GM18951 (cell line): ENCODE data around the gene CLEC7A.

Experiments
- POLR2A ChIP-seq: IDR thresholded peaks from 4 replicates; pipeline ENCODE4 v1.6.1; 2011; ENCODE audit warnings: mild to moderate bottlenecking; ENCODE audit not compliant: insufficient read length, insufficient read depth; ENCODE audit errors: extremely low read depth
- in situ Hi-C: fragments of 300-500 bp; cut with MboI; formaldehyde crosslinking; loops from one replicate; pipeline ENCODE4 v1.12.0; 2022; ENCODE audit warnings: low sequenced_read_pairs, mixed read lengths, inconsistent platforms; ENCODE audit not compliant: unreplicated experiment

CLEC7A gene

DNA sequence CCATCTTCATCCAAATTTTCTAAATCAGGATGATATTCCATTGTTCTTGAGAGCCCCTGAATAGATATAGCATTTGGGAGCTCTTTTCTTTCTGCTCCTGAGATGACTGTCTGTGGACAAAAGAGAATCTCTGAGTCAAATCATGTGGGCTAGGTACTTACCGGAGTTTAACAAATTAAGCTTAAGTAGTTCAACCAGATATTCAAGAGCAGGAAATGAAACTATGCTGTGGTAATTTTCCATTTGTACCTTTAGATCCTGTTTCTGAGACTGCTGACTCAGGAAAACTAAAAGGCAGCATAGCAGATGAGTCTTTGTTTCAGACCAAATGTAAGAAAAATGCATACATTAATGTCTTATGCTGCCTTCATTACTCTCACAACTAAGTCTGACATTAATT, at the start of gene CLEC7A:
Gene CLEC7A (minus strand): TSS at position 158 of the 400 bp plus-strand sequence. CDS start 117 bp downstream, at position 41.
- TF ChIP-seq POLR2A = no peak
- in situ Hi-C loops = loop anchor here (25.0 kb wide), 2 partner anchors 318 to 493 kb away; no protein-coding TSS in a partner anchor

DNA sequence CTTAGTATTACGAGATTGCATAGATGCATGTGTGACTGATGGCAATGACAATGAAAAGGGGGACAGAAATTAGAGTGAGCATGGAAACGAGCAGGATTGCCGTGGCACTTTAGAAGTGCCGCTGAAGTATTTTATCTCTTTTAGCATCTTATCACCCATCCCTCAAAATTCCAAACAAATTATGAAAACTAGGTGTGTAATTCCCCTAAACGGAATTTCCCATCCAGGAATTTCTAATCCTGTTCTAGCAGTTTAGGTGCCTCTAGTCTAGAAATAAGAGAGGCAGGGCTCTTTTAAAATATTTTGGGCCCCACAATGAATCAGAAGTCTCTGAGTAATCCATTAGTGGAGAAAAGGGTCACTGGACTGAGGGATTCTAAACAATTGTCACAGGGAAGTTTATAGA, 49.8 kb upstream of the CLEC7A start:
- in situ Hi-C loops = no loop called here
- no peak for TF ChIP-seq POLR2A

DNA sequence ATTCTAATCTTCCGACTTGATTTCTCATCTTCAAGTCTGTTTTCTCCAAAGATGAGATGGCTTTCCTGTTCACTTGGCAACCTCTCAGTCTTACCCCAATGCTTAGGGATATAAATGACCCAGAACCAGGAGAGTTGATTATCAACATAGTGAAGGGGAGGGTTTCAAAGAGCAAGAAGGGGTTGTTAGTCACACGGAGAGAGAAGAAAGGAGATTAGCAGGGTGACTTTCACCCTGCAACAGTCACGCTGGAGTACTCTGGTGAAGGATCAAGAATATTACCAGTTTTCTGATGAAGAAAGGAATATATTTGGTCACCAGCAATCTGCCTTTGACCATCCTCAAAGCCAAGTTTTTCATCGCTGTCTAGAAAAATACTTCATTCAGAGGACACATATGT, 48.8 kb upstream of the CLEC7A start, which contains the start of gene TMEM52B:
Gene TMEM52B (plus strand): TSS at position 212 of the 400 bp plus-strand sequence. CDS start 543 bp downstream, outside the sequence.
- in situ Hi-C loops = no loop called here
- no peak for TF ChIP-seq POLR2A

DNA sequence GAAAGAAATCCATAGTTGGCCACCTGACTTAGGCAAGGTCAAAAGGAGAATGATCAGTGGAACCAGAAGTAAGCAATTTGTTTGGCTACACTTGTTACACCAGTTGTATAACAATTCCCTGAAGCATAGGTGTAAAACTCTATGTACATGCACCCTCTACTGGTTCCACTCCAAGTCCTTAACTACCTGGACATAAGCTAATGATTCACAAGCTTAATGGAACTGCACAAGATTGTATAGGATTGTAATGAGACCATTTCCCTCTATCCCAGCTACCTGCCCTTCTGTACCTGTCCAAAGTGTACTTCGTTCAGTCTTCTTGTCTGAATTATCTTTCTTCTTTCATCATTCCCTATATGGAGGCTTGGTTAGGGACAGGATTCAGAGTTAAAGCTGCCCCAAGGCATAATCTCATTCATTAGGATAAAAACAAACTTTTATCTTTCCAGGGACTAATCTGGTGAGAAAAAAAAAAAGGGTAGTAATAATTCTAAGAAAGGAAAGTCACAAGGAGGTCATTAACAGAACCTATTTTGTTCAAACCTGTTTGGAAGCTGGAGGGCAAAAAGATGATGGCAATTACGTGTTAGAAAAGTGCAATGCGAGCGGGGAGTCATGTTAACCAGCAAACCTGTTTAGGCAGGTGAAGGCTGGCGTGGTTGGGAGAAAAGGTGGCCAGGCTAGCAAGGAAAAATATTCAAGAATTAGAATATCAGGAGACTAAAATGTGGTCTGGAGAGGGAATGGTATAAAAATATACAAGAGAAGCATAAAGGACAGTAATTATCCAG, 46.0 kb upstream of the CLEC7A start:
- in situ Hi-C loops = no loop called here
- TF ChIP-seq POLR2A = no peak

DNA sequence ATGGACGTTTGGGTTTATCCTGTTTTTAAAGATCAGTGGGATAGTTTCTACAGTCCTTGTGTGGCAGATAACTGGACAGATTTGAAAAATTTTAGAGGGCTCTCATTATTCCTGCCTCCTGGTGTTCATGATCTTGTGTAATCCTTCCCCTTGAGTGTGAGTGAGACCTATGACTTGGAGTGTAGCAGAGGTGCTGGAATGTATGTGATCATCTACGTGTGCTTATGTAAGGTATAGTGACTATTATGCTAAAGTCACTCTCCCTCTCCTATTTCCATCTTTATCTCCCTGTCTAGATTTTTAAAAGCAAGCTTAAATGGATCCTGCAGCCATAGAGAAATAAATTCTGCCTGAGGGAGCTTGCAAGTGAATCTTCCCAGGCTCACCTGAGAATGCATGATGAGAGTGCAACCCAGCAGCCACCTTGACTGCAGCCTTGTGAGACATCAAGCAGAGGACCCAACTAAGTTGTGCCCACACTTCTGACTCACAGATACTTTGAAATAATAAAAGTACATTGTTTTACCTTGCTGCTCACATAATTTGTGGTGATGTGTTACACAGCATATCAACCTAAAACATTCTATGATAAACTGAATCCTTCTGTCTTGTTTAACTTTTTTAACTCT, 45.1 kb upstream of the CLEC7A start:
- in situ Hi-C loops = no loop called here
- TF ChIP-seq POLR2A = no peak

DNA sequence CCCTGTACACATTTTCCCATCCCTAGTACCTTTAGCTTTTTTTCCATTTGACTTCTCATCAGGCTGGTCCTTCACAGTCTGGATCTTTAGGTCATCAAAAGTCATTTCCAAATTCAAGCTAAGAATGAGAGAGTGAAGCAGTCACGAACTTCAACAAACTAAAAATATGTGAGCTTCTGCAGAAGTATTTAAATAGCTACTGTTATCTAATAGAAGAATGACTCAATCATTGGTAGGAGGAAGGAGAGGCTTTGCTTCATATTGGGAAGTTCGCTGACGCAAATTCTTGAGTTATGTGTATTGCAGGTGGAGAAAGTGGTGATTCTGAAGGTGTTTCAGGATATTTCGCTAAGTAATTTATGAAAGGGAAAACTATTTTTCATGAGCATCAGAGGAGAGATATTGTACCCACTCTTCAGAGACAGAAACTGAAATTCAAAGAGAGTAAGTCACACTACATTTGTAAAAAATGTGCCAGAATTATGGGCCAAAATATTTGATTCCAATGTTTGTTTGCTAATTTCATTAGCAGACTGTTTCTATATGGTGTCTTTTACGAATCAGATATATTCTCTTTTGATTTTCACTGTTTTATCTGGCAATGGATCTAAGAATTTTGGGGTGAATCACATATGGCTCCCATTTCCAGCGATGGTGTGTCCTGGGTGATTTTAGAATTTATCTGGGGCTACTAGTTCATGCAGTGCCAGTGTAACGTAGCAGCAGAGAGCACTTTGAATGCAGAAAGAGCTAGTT, 42.2 kb upstream of the CLEC7A start, which contains the start of gene OLR1:
Gene OLR1 (minus strand): TSS at position 160 of the 756 bp plus-strand sequence. CDS start 55 bp downstream, at position 105.
- TF ChIP-seq POLR2A = no peak

DNA sequence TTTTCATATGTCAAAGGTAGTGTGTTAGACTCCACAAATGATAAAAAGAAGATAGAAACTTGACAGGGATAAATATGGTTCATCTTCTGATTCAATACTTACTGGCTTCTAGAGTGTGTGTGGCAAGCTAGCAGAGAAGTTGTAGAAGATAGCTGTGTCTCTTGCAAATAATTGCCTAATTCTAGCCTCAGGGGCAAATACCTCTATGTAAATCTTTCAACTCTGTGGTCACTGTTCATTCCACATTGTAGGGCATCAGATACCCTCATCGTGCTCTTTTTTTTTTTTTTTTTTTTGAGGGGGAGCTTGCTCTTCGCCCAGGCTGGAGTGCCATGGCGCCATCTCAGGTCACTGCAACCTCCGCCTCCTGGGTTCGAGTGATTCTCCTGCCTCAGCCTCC, 40.2 kb upstream of the CLEC7A start:
- no peak for TF ChIP-seq POLR2A
- in situ Hi-C loops = no loop called here

More for the DNA sequence above, 42.2 kb upstream of the CLEC7A start, which contains the start of gene OLR1:
- in situ Hi-C loops = no loop called here

DNA sequence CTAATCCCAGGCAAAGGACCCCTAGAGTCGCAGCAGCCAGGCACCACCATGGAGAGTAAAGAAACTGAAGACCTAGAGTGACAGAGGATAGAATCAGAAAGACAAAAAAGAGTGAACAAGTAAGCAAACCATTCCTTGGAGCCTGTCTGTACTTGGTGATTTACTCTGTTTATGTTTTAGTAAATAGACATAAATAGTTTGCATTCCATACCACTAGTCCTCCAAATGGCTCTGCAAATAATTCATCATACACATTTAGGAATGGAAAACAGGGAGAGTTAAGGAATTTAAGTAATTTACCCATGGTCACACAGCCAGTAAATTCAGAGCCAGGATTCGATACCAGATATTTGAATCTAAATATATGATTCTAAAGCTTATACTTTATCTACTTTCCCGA, 39.1 kb upstream of the CLEC7A start:
- no peak for TF ChIP-seq POLR2A
- in situ Hi-C loops = no loop called here

DNA sequence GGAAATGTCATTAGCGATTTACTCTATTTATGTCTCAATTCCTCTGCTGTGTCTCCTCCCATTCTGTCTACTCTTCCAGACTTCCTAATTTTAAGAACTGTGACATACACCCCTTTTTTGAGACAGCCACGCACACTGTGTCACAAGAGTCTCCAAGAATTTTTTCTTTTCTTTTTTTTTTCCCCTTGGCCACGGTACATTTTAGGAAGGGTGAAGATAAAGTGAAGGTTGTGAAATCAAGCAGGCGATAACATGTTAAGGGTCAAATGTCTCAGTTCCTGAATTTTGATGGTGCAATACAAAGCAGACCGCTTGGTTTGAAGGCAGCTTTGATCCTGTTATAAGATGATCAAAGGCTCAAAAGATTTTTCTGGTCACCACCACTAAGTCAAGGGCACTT, 37.6 kb upstream of the CLEC7A start:
- in situ Hi-C loops = no loop called here
- TF ChIP-seq POLR2A = no peak

DNA sequence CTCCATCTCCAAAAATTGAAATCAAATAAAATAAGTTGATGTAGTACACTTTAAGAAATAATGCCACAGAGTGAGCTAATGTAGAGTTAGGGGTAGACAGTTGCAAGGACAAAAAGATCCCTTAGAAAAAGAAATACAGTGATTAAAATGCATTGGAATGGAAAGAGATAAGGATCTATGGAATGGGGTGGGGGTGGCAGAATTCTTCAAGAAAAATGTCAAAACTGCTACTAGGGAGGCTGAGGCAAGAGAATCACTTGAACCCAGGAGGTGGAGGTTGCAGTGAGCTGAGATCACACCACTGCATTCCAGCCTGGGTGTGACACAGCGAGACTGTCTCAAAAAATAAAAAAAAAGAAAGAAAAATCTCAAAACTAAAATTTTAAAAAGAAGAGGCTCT, 35.4 kb upstream of the CLEC7A start:
- TF ChIP-seq POLR2A = no peak
- in situ Hi-C loops = no loop called here

DNA sequence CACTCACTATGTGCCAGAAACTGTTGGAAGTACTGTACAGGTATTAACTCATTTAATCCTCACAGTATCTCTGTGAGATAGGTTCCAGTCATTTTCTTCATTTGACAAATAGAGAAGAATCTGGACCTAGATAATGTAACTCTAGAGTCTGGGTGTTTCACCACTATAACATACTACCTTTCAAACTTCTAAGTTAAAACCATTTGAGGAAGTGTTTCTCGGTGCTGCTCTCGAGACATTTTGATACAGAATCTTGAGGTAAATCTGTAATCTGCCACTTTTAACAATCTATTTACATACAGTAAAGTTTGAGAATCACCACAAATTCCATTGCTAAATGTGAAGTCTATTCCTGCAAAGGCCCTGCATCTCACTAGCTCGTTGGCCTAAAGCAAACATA, 33.1 kb upstream of the CLEC7A start:
- in situ Hi-C loops = no loop called here
- no peak for TF ChIP-seq POLR2A

DNA sequence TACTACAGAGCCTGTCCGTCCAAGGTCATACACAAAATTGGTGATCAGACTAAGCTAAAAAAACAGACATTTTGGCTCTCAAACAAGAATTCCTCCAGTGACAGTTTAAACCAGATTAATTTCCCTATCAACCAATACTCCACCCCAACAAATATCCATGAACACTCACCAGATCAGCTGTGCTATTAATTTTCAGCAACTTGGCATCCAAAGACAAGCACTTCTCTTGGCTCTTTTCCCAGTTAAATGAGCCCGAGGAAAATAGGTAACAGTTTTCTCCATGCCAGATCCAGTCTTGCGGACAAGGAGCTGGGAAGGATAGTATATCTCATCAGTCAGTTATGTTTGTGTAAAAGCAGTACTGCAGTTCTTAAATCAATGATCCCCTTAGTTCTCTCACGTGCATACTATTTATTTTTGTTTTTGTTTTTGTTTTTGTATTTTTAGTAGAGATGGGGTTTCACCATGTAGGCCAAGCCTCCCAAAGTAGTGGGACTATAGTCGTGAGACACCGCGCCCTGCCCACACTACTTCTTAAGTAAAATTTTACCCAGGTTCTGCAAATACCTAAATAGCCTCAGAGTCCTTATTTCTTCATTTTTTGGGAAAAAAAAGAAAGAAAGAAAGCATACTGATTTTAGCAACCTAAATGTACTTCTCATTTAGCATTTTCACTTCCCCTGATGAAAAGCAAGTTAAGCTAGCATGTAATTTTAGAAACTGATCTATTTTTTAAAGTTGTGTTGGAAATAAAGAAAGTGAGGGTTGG, 30.8 kb upstream of the CLEC7A start:
- no peak for TF ChIP-seq POLR2A
- in situ Hi-C loops = no loop called here

DNA sequence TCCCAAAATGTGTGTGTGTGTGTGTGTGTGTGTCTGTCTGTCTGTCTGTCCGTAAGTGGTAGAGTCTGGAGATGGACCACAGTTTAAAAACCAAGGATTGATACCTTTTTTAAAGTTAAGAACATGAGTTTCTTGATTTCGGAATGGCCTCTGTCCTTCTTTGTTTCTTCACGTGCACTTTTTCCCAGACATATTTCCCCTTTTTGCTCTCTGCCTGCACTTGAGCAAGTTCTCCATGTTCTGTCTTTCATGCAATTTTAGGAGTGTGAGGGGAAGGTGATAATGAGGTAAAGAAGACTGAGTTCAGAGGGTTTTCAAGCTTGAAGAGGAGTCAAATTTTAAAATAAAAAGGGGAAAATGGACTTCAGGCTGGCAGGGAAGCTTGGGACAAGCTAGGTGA, 29.3 kb upstream of the CLEC7A start:
- no peak for TF ChIP-seq POLR2A
- in situ Hi-C loops = no loop called here

DNA sequence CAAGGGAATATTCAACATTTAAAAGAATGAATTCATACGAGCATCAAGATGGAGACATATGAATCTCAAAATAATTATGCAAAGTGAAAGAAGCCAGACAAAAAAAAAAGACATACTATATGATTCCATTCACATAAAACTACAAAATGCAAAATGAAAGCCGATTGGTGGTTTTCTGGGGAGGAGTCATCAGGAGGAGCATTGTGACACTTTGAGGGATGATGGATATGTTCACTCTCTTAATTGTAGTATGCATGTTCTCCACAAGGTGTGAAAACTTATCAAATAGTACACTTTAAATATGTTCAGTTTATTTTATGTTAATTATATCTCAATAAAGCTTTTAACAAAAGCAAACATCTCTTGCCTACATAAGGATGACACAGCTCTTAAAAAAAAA, 28.4 kb upstream of the CLEC7A start:
- in situ Hi-C loops = no loop called here
- no peak for TF ChIP-seq POLR2A
